HEK293 (cell line): ENCODE data around the gene SLC15A2.

ENCODE experiments used
- CTCF ChIA-PET: fragments of 350-600 bp; formaldehyde crosslinking; extraction: SDS; loops from one replicate; lab custom pipeline; 2021; ENCODE audit warnings: antibody characterized with exemption; lab: Yijun Ruan, JAX
- POLR2A ChIA-PET: fragments of 300-600 bp; formaldehyde crosslinking; extraction: SDS; loops from one replicate; lab custom pipeline; 2020; ENCODE audit warnings: antibody characterized with exemption, inconsistent platforms; lab: Yijun Ruan, JAX
- H3K27ac ChIP-seq: fragments of 200-500 bp; sonication (Bioruptor generic); 2 replicates; pipeline ENCODE4 v1.5.1; 2014; ENCODE audit warnings: low read depth, low read length, control low read depth, inconsistent platforms; ENCODE audit errors: extremely low read depth
- H3K36me3 ChIP-seq, 2 experiments: fragments of 200-500 bp in 1 of 2; sonication (Bioruptor generic) in 1 of 2; 1 replicate in 1 of 2; 2 replicates in 1 of 2; pipeline ENCODE4 v1.5.1; 2014 to 2017; ENCODE audit warnings: inconsistent platforms in 2 of 2, low read length in 2 of 2; ENCODE audit not compliant: control insufficient read depth in 2 of 2, insufficient read depth in 1 of 2
- H3K4me1 ChIP-seq: fragments of 200-500 bp; sonication (Bioruptor generic); 2 replicates; pipeline ENCODE4 v1.5.1; 2014; ENCODE audit warnings: mild to moderate bottlenecking, low read length, inconsistent platforms; ENCODE audit not compliant: control insufficient read depth, insufficient read depth
- H3K4me3 ChIP-seq: 2 replicates; pipeline ENCODE4 v1.5.1; 2011; ENCODE audit warnings: low read depth, mild to moderate bottlenecking, control low read depth, low read length, moderate library complexity
- H3K9me3 ChIP-seq: fragments of 200-500 bp; sonication (Bioruptor generic); 2 replicates; pipeline ENCODE4 v1.5.1; 2014; ENCODE audit warnings: low read depth, low read length, inconsistent platforms; ENCODE audit not compliant: control insufficient read depth, insufficient read depth
- MYNN ChIP-seq: fragments of 450-650 bp; formaldehyde crosslinking; IDR thresholded peaks from 2 replicates; pipeline ENCODE4 v1.5.1; 2016; ENCODE audit warnings: missing biosample characterization, missing genetic modification characterization, borderline replicate concordance
- SP7 ChIP-seq: fragments of 450-650 bp; formaldehyde crosslinking; IDR thresholded peaks from 2 replicates; pipeline ENCODE4 v1.5.1; 2016; ENCODE audit warnings: missing biosample characterization, missing genetic modification characterization
- ZNF10 ChIP-seq: fragments of 450-650 bp; formaldehyde crosslinking; IDR thresholded peaks from 2 replicates; pipeline ENCODE4 v1.5.1; 2017; ENCODE audit warnings: missing biosample characterization, missing genetic modification characterization
- ZNF138 ChIP-seq: fragments of 450-650 bp; formaldehyde crosslinking; IDR thresholded peaks from 2 replicates; pipeline ENCODE4 v1.5.1; 2016; ENCODE audit warnings: missing biosample characterization, missing genetic modification characterization, borderline replicate concordance
- ZNF341 ChIP-seq: fragments of 450-650 bp; formaldehyde crosslinking; IDR thresholded peaks from 2 replicates; pipeline ENCODE4; 2016; ENCODE audit warnings: low read depth, missing biosample characterization, missing genetic modification characterization
- ZNF350 ChIP-seq: fragments of 450-650 bp; formaldehyde crosslinking; IDR thresholded peaks from 2 replicates; pipeline ENCODE4 v1.5.0; 2017; ENCODE audit warnings: missing biosample characterization, mild to moderate bottlenecking, missing genetic modification characterization
- ZNF510 ChIP-seq: fragments of 450-650 bp; formaldehyde crosslinking; IDR thresholded peaks from 2 replicates; pipeline ENCODE4 v1.5.1; 2018; ENCODE audit warnings: mild to moderate bottlenecking, missing genetic modification characterization, missing biosample characterization; ENCODE audit not compliant: insufficient replicate concordance
- ZNF529 ChIP-seq: fragments of 450-650 bp; formaldehyde crosslinking; IDR thresholded peaks from 2 replicates; pipeline ENCODE4 v1.5.1; 2017; ENCODE audit warnings: missing genetic modification characterization, missing biosample characterization; ENCODE audit not compliant: insufficient replicate concordance
- ZNF571 ChIP-seq: fragments of 450-650 bp; formaldehyde crosslinking; IDR thresholded peaks from 2 replicates; pipeline ENCODE4 v1.5.0; 2017; ENCODE audit warnings: missing biosample characterization, missing genetic modification characterization
- ZNF580 ChIP-seq: fragments of 450-650 bp; formaldehyde crosslinking; IDR thresholded peaks from 2 replicates; pipeline ENCODE4 v1.5.1; 2016; ENCODE audit warnings: missing biosample characterization, missing genetic modification characterization
- ZNF785 ChIP-seq: fragments of 450-650 bp; formaldehyde crosslinking; IDR thresholded peaks from 2 replicates; pipeline ENCODE4 v1.5.1; 2016; ENCODE audit warnings: missing biosample characterization, missing genetic modification characterization
- ZSCAN5A ChIP-seq: fragments of 450-650 bp; formaldehyde crosslinking; IDR thresholded peaks from 2 replicates; pipeline ENCODE4 v1.5.1; 2016; ENCODE audit warnings: missing biosample characterization, missing genetic modification characterization
- TF ChIP-seq, protein P1 (sequence below): fragments of 450-650 bp; formaldehyde crosslinking; IDR thresholded peaks from 2 replicates; pipeline ENCODE4 v1.5.1; 2016; ENCODE audit warnings: missing biosample characterization, missing genetic modification characterization

The SLC15A2 gene

DNA sequence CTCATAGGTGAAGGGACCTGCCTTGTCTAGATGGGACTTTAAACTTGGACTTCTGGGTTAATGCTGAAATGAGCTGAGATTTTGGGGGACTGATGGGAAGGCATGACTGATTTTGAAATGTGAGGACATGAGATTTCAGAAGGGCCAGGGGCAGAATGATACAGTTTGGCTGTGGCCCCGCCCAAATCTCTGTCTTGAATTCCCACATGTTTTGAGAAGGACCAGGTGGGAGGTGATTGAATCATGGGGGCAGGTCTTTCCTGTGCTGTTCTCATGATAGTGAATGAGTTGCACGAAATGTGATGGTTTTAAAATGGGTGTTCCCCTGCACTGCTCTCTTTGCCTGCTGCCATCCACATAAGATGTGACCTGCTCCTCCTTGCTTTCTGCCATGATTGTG lies 85.0 kb downstream of the SLC15A2 start:
- Histone ChIP-seq H3K27ac (no peak overlapping the region), H3K9me3 (no peaks in the 10 kb centered on the region), H3K36me3 (no peaks in the 10 kb centered on the region), H3K4me3 (no peak overlapping the region), H3K4me1 (no peaks in the 10 kb centered on the region)
- ChIA-PET POLR2A (no interaction called here), CTCF (interaction anchor here (1.1 kb wide), 1 partner anchor 95 kb away, joined by 3 read pairs; no protein-coding TSS in a partner anchor)
- no peak for TF ChIP-seq ZNF350 (tag by site-specific recombination)

GRCh38 chr3:121979734-121980449 lies 85.7 kb downstream of the SLC15A2 start:
- Histone ChIP-seq H3K4me1 (no peaks in the 10 kb centered on the region), H3K9me3 (no peaks in the 10 kb centered on the region), H3K27ac (no peak overlapping the region), H3K4me3 (no peak overlapping the region)
- CTCF ChIA-PET: interaction anchor here (0.7 to 1.1 kb wide), 2 partner anchors 38 to 96 kb away, joined by 3 to 5 read pairs; no protein-coding TSS in a partner anchor
- POLR2A ChIA-PET: no interaction called here
- TF ChIP-seq ZNF785 (tag by site-specific recombination) (no peak), MYNN (tag by site-specific recombination) (no peak), ZNF580 (tag by site-specific recombination) (no peak)
- TF ChIP-seq, protein P1, sequence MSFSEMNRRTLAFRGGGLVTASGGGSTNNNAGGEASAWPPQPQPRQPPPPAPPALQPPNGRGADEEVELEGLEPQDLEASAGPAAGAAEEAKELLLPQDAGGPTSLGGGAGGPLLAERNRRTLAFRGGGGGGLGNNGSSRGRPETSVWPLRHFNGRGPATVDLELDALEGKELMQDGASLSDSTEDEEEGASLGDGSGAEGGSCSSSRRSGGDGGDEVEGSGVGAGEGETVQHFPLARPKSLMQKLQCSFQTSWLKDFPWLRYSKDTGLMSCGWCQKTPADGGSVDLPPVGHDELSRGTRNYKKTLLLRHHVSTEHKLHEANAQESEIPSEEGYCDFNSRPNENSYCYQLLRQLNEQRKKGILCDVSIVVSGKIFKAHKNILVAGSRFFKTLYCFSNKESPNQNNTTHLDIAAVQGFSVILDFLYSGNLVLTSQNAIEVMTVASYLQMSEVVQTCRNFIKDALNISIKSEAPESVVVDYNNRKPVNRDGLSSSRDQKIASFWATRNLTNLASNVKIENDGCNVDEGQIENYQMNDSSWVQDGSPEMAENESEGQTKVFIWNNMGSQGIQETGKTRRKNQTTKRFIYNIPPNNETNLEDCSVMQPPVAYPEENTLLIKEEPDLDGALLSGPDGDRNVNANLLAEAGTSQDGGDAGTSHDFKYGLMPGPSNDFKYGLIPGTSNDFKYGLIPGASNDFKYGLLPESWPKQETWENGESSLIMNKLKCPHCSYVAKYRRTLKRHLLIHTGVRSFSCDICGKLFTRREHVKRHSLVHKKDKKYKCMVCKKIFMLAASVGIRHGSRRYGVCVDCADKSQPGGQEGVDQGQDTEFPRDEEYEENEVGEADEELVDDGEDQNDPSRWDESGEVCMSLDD (tag by site-specific recombination): no peak
- TF ChIP-seq, all 188 proteins: peak for 0
- H3K36me3 ChIP-seq: no peaks in the 10 kb centered on the region

GRCh38 chr3:121980450-121980796 lies 86.2 kb downstream of the SLC15A2 start:
- Histone ChIP-seq H3K27ac (no peak overlapping the region), H3K4me3 (no peak overlapping the region)
- POLR2A ChIA-PET: no interaction called here

DNA sequence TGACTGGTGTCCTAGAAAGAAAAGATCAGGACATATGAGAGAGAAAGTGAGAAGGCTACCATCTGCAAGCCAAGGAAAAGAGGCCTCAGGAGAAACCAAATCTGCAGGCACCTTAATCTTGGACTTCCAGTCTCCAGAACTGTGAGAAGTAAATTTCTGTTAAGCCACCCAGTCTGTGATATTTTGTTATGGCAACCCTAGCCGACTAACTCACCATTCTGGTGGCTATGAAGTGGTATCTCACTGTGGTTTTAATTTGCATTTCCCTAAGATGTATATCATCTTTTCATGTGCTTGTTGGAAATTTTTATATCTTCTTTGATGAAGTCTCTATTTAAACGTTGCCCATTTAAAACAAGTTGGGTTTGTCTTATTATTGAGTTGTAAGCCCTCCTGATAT lies 87.3 kb downstream of the SLC15A2 start:
- POLR2A ChIA-PET: no interaction called here
- TF ChIP-seq ZNF341 (no peak), ZNF529 (tag by site-specific recombination) (no peak), ZNF571 (tag by site-specific recombination) (no peak), ZNF10 (tag by site-specific recombination) (no peak)
- no peaks in the 10 kb centered on the region for H3K36me3 ChIP-seq

More at GRCh38 chr3:121980450-121980796, 86.2 kb downstream of the SLC15A2 start:
- Histone ChIP-seq H3K4me1 (no peaks in the 10 kb centered on the region), H3K9me3 (no peaks in the 10 kb centered on the region), H3K36me3 (no peaks in the 10 kb centered on the region)
- TF ChIP-seq ZSCAN5A: no peak
- no peak for TF ChIP-seq ZNF138 (tag by site-specific recombination)
- TF ChIP-seq SP7 (tag by site-specific recombination): no peak
- TF ChIP-seq ZNF510 (tag by site-specific recombination): no peak
- CTCF ChIA-PET: interaction anchor here (0.7 to 1.1 kb wide), 2 partner anchors 38 to 97 kb away, joined by 3 to 5 read pairs; no protein-coding TSS in a partner anchor

More for the DNA sequence above, 87.3 kb downstream of the SLC15A2 start:
- CTCF ChIA-PET: no interaction called here
- Histone ChIP-seq H3K27ac (no peak overlapping the region), H3K4me1 (no peaks in the 10 kb centered on the region), H3K4me3 (no peak overlapping the region), H3K9me3 (no peaks in the 10 kb centered on the region)
